PC-9 (cell line): ENCODE data around the gene SLC66A2. TPM values are rescaled to one million over a fixed set of nuclear protein-coding genes. Genes with fewer than 3 reads are reported as not detected.

Experiments
- BruUV-seq: library from RNA; stranded (reverse); fragments of 400-500 nt; replicated peaks from 2 replicates; lab custom pipeline; 2021; lab: Mats Ljungman, UMichigan
- CTCF ChIA-PET: fragments of 300-600 bp; sonication (Branson Sonifier 250); formaldehyde crosslinking; loops from one replicate; lab custom pipeline; 2022; ENCODE audit warnings: antibody characterized with exemption; lab: Charles Lee
- POLR2A ChIA-PET: fragments of 300-600 bp; sonication (Branson Sonifier 250); formaldehyde crosslinking; loops from one replicate; lab custom pipeline; 2022; ENCODE audit warnings: antibody characterized with exemption; ENCODE audit not compliant: unreplicated experiment; lab: Charles Lee
- DNase-seq, 2 experiments: peaks; one replicate each; pipeline versions ENCODE4 v3.0.0 to v3.0.0-alpha.2; 2015 to 2022; ENCODE audit warnings: mixed read lengths in 1 of 2
- H2AFZ ChIP-seq: fragments of 200-600 bp; sonication (generic); 2 replicates; pipeline ENCODE4 v1.8.1; 2017; ENCODE audit warnings: antibody characterized with exemption
- H3F3A ChIP-seq: fragments of 200-600 bp; sonication (generic); 2 replicates; pipeline ENCODE4 v1.8.1; 2017; ENCODE audit warnings: antibody characterized with exemption, mild to moderate bottlenecking, low read depth; ENCODE audit not compliant: insufficient read depth
- H3K27ac ChIP-seq: fragments of 200-600 bp; sonication (generic); 2 replicates; pipeline ENCODE4 v1.6.1; 2016; ENCODE audit warnings: mixed run types
- H3K27me3 ChIP-seq: fragments of 200-600 bp; sonication (generic); 2 replicates; pipeline ENCODE4 v1.6.1; 2016; ENCODE audit warnings: low read depth, mixed run types; ENCODE audit not compliant: insufficient read depth
- H3K36me3 ChIP-seq: fragments of 200-600 bp; sonication (generic); 2 replicates; pipeline ENCODE4 v1.6.1; 2016; ENCODE audit warnings: low read depth, mixed run types
- H3K4me1 ChIP-seq: fragments of 200-600 bp; sonication (generic); replicated peaks from 2 replicates; pipeline ENCODE4 v1.6.1; 2016; ENCODE audit warnings: mixed run types; ENCODE audit not compliant: insufficient read depth
- H3K4me2 ChIP-seq: fragments of 200-600 bp; sonication (generic); 2 replicates; pipeline ENCODE4 v1.6.1; 2017; ENCODE audit warnings: mixed run types
- H3K4me3 ChIP-seq: fragments of 200-600 bp; sonication (generic); 2 replicates; pipeline ENCODE4 v1.6.1; 2016; ENCODE audit warnings: mixed run types
- H3K79me2 ChIP-seq: fragments of 200-600 bp; sonication (generic); 2 replicates; pipeline ENCODE4 v1.6.1; 2017; ENCODE audit warnings: low read depth, mixed run types
- H3K9me2 ChIP-seq: fragments of 200-600 bp; sonication (generic); 2 replicates; pipeline ENCODE4 v1.8.1; 2017; ENCODE audit warnings: mild to moderate bottlenecking; ENCODE audit not compliant: insufficient read depth
- H3K9me3 ChIP-seq: fragments of 200-600 bp; sonication (generic); 2 replicates; pipeline ENCODE4 v1.8.1; 2016; ENCODE audit warnings: low read depth; ENCODE audit not compliant: insufficient read depth
- H4K20me1 ChIP-seq: fragments of 200-600 bp; sonication (generic); 2 replicates; pipeline ENCODE4 v1.8.1; 2017; ENCODE audit not compliant: insufficient read depth
- CTCF ChIP-seq: fragments of 200-600 bp; sonication (generic); conservative IDR thresholded peaks from 2 replicates; pipeline ENCODE4 v1.6.1; 2017; ENCODE audit warnings: mixed run types, antibody characterized with exemption, mild to moderate bottlenecking, moderate library complexity
- EZH2 ChIP-seq: fragments of 200-600 bp; sonication (generic); IDR thresholded peaks from 2 replicates; pipeline ENCODE4 v1.8.0; 2017; ENCODE audit warnings: antibody characterized with exemption, low read depth
- intact Hi-C: fragments of 100-400 bp; cut with micrococcal nuclease; formaldehyde crosslinking; loops from one replicate; pipeline ENCODE4 v1.10.0; 2022; ENCODE audit not compliant: unreplicated experiment
- total RNA-seq: library from RNA; stranded (reverse); gene quantifications from 2 replicates; pipeline ENCODE4 v1.2.3, GENCODE V29; 2021

SLC66A2 gene
- total RNA-seq, 1 experiment from 2014 or later = 24.3 TPM

GRCh38 chr18:79956276-79956675 is 4.8 kb upstream of the SLC66A2 start:
- TF ChIP-seq EZH2 (no peak), CTCF (no peak)
- no peaks in the 10 kb centered on the region for H3K36me3 ChIP-seq
- no peaks in the 10 kb centered on the region for H4K20me1 ChIP-seq
- H3K27me3 ChIP-seq = no peaks in the 10 kb centered on the region
- no TSS peak for BruUV-seq
- POLR2A ChIA-PET = no interaction called here
- no peak for DNase-seq
- no peaks in the 10 kb centered on the region for H3K9me3 ChIP-seq
- H3K4me1 ChIP-seq = peaks cover 18% of the 10 kb centered on the region
- H3K27ac ChIP-seq = no peak overlapping the region
- intact Hi-C loops = no loop called here
- no peaks in the 10 kb centered on the region for H3K79me2 ChIP-seq
- CTCF ChIA-PET = no interaction called here
- no peak overlapping the region for H3K4me3 ChIP-seq
- H2AFZ ChIP-seq = no peak overlapping the region
- H3K9me2 ChIP-seq = no peaks in the 10 kb centered on the region
- H3F3A ChIP-seq = peaks cover 12% of the 10 kb centered on the region; the same call in 1 of the 2 replicates
- H3K4me2 ChIP-seq = no peak overlapping the region

DNA sequence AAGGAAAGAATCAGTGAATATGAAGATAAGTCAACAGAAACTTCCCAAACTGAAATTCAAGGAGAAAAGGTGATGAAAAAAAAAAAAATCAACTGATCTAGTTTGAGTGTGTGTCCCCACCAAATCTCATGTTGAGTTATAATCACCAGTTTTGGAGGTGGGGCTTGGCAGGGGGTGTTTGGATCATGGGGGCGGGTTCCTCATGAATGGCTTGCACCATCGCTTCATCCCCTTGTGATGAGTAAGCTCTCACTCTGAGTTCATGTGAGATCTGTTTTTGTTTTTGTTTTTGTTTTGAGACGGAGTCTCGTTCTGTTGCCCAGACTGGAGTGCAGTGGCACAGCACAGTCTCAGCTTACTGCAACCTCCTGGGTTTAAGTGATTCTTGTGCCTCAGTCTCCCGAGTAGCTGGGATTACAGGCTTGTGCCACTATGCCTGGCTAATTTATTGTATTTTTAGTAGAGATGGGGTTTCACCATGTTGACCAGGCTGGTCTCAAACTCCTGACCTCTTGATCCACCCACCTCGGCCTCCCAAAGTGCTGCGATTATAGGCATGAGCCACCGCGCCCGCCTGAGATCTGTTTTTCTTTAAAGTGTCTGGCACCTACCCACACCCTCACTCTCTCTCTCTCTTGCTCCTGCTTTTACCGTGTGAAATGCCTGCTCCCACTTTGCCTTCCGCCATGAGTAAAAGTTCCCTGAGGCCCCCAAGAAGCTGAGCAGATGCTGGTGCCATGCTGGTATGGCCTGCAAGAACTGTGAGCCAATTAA is 4.0 kb upstream of the SLC66A2 start:
- TF ChIP-seq CTCF = no peak
- TF ChIP-seq EZH2 = no peak
- Histone ChIP-seq H3K4me2 (no peak overlapping the region), H2AFZ (no peak overlapping the region), H3F3A (peaks cover 12% of the 10 kb centered on the region; the same call in 1 of the 2 replicates), H3K4me1 (peaks cover 13% of the 10 kb centered on the region), H3K27me3 (no peaks in the 10 kb centered on the region), H3K9me3 (no peaks in the 10 kb centered on the region), H3K4me3 (no peak overlapping the region), H3K9me2 (no peaks in the 10 kb centered on the region), H3K79me2 (peaks cover 2% of the 10 kb centered on the region; the same call in 1 of the 2 replicates), H4K20me1 (0 out of 2 replicates have a peak, but pooled peaks cover under 1% of the 10 kb centered on the region), H3K27ac (no peak overlapping the region), H3K36me3 (no peaks in the 10 kb centered on the region)
- ChIA-PET CTCF (no interaction called here), POLR2A (no interaction called here)
- no peak for DNase-seq
- BruUV-seq = no TSS peak
- intact Hi-C loops = no loop called here

- Histone ChIP-seq H3K27ac (no peak overlapping the region), H3K4me2 (no peak overlapping the region), H3K9me2 (no peaks in the 10 kb centered on the region), H3F3A (peaks cover 10% of the 10 kb centered on the region; the same call in 1 of the 2 replicates), H3K36me3 (no peaks in the 10 kb centered on the region), H3K9me3 (no peaks in the 10 kb centered on the region), H3K79me2 (peaks cover 9% of the 10 kb centered on the region; the same call in 1 of the 2 replicates), H2AFZ (no peak overlapping the region), H4K20me1 (0 out of 2 replicates have a peak, but pooled peaks cover 6% of the 10 kb centered on the region), H3K4me3 (no peak overlapping the region), H3K27me3 (no peaks in the 10 kb centered on the region), H3K4me1 (peaks cover 10% of the 10 kb centered on the region)
- no TSS peak for BruUV-seq
- TF ChIP-seq CTCF (no peak), EZH2 (no peak)
- no peak for DNase-seq
- POLR2A ChIA-PET = interaction anchor here (0.6 kb wide), 1 partner anchor 276 kb away, joined by 3 read pairs; no protein-coding TSS in a partner anchor
- intact Hi-C loops = no loop called here
- CTCF ChIA-PET = no interaction called here
Measured at GRCh38 chr18:79954791-79955190, 3.3 kb upstream of the SLC66A2 start.
